Measurements from ENCODE around the gene OXLD1.

OXLD1 gene

GRCh38 chr17:81616877-81617276, 49.5 kb downstream of the OXLD1 start:
- DNase-seq (ENCODE audit: low spot score) = no peak

- no peak for DNase-seq (ENCODE audit: low spot score)
Measured at GRCh38 chr17:81615401-81615930, 50.9 kb downstream of the OXLD1 start.

Data from AG20443 (cell line).